HFF-Myc (cell line): ENCODE results near the gene ETV3.
"Not testable (repeated sequence)": the region's sequence is repeated elsewhere in the genome, so short reads cannot be mapped to it uniquely, and the experiment has no call there.

Experiments used
- DNase-seq: peaks from one replicate; pipeline ENCODE4 v3.0.0-alpha.2; 2011; ENCODE audit warnings: low read depth; ENCODE audit errors: extremely low read depth
- H3K4me3 ChIP-seq: replicated peaks from 2 replicates; pipeline ENCODE4 v1.5.1; 2011; ENCODE audit warnings: low read depth, mild to moderate bottlenecking, control low read depth, low read length
- TF ChIP-seq, protein P1 (sequence below): IDR thresholded peaks from 2 replicates; pipeline ENCODE4 v1.5.1; 2012; ENCODE audit warnings: mild to moderate bottlenecking, low read depth, low read length, control low read depth; ENCODE audit errors: missing control alignments

ETV3 gene

DNA sequence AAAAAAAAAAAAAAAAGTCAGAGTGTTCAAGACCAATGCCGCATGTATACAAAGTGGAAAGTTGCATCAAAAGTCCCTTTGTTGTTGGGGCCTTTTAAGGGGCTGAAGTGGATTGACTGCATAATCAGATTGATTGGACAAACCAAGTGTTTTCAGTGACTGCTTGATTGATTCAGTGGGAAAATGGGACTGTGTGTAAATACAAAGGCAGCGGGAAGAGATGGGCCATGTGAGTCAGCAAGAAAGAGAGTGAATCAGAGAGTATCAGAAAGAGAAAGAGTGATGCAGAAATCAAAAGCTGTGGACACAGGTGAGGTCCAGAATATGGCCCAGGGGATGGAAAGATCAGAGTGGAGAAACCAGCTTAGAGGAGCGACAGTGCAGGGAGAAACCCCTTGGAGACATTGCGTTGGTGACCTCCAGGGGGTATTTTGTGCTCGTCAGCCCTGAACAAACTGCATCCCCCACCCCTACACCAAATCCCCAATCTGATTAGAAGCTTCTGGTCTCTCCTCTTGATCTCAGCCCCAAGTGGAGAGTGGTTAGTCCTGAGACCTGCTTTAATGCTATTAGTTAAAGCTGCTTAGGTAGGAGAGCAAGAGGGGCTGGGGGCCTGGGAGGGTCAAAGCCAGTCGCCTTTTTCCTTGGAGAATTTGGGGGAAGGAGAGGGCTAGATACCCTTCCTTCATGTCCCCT is 33.4 kb downstream of the ETV3 start:
- DNase-seq, result no peak
- H3K4me3 ChIP-seq, result no peak overlapping the region
- TF ChIP-seq, protein P1, sequence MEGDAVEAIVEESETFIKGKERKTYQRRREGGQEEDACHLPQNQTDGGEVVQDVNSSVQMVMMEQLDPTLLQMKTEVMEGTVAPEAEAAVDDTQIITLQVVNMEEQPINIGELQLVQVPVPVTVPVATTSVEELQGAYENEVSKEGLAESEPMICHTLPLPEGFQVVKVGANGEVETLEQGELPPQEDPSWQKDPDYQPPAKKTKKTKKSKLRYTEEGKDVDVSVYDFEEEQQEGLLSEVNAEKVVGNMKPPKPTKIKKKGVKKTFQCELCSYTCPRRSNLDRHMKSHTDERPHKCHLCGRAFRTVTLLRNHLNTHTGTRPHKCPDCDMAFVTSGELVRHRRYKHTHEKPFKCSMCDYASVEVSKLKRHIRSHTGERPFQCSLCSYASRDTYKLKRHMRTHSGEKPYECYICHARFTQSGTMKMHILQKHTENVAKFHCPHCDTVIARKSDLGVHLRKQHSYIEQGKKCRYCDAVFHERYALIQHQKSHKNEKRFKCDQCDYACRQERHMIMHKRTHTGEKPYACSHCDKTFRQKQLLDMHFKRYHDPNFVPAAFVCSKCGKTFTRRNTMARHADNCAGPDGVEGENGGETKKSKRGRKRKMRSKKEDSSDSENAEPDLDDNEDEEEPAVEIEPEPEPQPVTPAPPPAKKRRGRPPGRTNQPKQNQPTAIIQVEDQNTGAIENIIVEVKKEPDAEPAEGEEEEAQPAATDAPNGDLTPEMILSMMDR, result no peak

DNA sequence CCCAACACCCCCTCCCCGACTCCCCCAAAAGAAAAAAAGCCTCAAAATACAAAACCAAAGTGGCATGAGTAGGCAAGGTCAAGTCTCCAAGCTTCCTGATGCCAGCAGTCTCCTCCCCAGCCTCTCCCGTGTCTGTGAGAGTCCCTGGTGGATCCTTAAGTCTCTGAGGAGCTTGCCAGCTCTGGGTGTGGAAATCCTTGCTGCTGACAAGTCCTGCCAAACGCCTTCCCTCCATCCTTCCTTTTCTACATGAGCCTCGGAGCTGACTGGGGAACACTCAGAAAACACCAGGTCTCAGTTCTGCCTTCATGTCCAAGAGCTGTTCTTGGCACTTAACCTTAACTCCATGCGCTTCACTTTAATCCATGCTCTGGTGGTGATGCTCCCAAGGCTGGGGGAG is 34.9 kb downstream of the ETV3 start:
- no peak for DNase-seq
- no peak overlapping the region for H3K4me3 ChIP-seq
- TF ChIP-seq, protein P1, result no peak

DNA sequence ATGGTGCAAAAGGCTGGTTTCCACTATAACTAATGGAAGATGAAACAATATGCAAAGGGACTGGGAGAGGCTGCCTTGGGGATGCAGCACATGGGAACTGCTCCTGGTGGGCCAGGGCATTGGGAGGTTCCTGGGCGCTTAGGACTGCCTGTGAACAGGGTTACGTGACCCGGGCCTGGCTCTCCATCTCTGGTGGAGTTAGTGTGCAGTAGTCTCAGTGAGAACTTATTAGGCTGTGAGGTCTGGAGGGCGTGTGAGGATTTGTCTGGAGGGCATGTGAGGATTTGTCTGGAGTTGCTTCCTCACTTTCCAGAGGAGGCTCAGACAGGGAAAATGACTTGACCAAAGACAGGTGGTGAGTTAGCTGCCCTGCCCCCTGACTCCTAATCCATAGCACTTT is 37.0 kb downstream of the ETV3 start:
- no peak overlapping the region for H3K4me3 ChIP-seq
- no peak for DNase-seq
- TF ChIP-seq, protein P1, result no peak

DNA sequence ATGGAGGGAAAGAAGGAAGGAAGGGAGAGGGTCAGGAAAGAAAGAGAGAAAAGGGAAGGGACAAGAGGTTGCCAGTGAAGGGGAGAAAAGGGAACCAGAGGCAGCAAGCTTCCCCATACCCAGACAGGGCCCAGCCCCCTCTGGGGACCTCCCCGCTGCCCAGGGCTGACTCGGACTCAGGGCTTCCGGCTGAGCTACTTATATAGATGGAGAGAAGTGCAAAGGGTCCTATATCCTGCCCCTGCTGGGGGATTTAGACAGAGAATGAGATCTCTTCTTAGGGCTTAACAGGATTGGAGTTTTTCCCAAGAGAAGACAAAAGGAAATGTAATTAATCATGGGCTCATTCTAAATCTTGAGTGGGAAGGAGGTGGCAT is 38.6 kb downstream of the ETV3 start, which contains the start of gene ETV3L:
TSS of gene ETV3L (minus strand) at position 176 of the 377 bp plus-strand sequence. CDS start 285 bp downstream, outside the sequence.
- DNase-seq, result no peak
- no peak within 1 kb of the TSS for H3K4me3 ChIP-seq
- TF ChIP-seq, protein P1, result no peak

DNA sequence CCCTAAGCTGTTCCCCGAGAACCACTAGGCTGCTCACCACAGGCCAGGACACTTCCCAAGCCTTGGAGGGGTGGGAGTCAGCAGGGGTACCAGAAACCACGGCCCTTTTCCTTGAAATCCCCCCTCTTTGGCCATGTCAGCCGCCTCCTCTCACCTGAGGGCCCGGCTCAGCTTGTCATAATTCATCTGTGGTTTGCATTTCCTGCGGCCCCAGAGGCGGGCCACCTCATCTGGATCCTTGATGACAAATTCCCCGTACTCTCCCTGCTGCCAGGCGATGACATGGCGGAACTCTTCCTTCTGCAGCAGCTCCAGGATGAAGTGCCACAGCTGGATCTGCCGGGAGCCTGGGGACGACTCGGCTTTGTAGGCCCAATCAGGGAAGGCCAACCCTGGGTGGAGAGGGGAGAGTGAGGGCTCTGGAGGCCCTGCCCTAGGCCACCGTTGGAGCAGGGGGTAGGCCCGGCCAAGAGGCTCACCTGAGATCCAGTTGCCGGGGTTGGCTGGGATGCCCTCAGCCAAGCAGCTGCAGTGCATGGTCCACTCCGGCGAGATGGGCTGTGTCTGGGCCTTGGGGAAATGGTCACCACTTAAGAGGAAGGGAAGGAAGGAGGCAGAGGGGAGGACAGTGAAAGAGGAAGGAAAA is 39.1 kb downstream of the ETV3 start:
- not testable (repeated sequence) for H3K4me3 ChIP-seq, DNase-seq

DNA sequence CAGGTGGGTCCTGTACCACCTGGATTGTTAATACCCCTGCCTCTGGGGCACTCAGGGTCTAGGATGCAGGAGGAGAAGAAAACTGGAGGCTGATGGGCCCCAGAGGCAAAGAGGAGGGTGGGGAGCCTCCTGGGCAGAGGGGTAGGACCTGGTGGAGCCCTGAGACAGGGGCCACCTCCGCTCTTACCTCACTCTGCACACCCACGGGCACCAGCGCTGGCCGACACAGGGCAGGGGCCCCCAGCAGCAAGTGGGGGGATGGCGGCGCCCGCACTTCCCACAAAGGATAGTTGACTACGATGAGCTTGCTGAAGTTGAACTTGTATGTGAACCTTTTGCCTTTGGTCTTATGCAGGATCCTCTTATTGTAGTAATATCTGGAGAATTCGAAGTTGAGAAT is 39.7 kb downstream of the ETV3 start:
- TF ChIP-seq, protein P1, result no peak
- DNase-seq, result no peak
- H3K4me3 ChIP-seq, result no peak overlapping the region

DNA sequence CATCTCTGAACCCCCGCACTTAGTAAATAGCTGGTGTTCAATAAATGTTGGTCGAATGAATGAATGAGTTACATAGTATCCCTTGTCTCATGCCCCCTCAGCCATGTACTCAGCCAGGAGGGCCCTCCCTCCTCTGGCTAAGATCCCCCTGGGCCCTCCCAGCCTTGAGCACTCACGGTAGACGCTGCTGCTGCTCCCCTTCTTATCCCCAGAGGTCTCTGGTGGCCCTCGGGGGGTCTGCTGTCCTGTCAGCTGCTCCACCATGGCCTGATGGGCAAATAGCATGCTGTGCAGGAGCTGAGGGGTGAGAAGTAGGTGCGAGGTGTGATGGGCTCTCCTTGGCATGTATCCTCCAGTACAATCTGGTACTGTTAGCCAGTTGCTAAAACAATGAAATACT is 40.5 kb downstream of the ETV3 start:
- no peak overlapping the region for H3K4me3 ChIP-seq
- TF ChIP-seq, protein P1, result no peak
- DNase-seq, result no peak
